Stimulated activated CD4-positive, alpha-beta T cell treated with anti-CD3 and anti-CD28 coated beads, Interleukin-15, amount 100 ng/mL, for 24 hours (primary cell): Measurements from ENCODE around the gene KCNQ2.
"Not testable (repeated sequence)": the region's sequence is repeated elsewhere in the genome, so short reads cannot be mapped to it uniquely, and the experiment has no call there.

Source experiments
- DNase-seq: peaks from one replicate; pipeline ENCODE4 v3.0.0-alpha.2; 2020

Gene KCNQ2

DNA sequence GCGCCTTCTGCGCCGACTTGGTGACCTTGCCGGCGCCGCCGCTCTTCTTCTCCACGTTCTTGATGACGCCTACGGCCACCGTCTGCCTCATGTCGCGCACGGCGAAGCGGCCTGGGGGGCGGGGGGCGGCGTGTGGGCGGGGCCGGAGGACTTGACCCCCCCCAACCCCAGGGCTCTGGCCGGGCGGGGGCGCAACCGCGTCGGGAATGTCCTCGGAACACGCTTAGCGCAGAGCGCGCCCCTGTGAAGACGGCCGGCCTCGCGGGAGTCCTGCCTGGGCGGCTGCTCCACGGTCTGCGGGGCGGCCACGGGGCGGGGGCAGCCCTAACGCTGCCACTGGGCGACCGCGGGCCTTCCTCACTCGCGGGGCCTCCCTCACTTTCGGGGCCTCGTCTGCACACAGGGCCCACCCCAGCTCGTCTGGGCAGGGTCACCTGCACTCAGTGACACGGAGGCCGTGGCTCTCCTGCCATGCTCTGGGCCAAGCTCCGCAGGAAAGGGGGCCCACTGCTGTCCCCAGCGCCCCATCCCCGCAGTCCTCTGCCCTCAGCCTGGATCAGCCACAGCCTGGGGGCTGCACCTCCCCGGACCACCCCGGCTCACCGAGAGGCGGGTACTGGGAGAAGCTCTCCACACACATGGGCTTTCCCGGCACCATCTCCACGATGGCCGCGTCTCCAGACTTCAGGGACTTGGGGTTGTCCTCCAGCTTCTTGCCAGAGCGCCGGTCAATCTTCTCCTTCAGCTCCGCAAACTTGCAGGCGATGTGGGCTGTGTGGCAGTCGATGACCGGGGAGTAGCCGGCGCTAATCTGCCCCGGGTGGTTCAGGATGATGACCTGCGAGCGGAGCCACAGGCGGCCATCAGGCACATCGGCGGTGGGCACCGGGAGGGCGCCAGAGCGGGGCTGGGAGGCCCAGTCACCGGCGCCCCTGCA, 16.1 kb upstream of the KCNQ2 start:
- DNase-seq = no peak

DNA sequence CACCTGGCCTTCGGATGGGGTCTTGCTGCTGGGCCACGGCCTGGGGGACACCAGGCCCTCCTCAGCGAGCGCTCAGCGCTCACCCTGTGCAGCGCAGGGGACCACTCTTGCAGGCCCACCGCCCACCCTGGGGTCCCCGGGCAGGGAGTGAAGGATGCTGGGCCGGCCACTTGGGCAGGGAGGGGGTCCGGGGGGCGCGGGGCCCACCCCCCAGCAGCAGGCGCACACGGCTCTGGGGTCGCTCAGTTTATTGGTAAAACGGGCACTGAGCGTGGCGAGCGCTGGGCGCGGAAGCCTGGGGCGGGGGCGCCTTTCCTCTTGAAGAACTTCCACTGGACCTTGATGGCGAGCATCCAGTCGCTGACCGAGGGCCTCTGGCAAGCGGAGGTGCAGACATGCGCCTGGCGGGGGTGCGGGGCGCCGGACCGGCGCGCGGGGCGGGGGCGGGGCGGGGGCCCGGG, 15.4 kb upstream of the KCNQ2 start:
- no peak for DNase-seq

GRCh38 chr20:63487116-63487764, 14.8 kb upstream of the KCNQ2 start:
- no peak for DNase-seq

DNA sequence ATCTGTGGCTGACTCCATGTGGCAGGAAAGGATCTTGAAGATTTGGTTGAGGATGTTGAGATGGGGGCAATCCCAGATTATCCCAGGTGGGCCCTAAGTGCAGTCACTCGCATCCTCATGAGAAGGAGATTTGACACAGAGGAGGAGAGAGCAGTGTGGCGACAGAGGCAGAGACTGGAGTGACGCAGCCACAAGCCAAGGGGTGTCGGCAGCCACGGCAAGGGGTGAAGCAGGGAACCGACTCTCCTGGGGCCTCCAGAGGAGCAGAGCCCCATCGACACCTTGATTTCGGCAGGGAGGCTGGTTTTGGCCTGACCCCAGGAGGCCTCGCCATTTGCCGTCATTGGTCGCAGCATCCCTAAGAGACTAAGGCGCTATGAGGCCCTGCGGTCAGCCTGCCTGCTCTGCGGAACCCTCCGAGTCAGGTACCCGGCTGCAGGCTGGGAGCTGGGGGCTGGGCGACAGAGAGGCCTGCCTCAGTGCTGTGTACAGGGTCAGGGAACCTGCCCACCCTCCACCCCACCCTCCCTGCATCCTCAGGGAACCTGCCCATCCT, 13.9 kb upstream of the KCNQ2 start:
- no peak for DNase-seq

DNA sequence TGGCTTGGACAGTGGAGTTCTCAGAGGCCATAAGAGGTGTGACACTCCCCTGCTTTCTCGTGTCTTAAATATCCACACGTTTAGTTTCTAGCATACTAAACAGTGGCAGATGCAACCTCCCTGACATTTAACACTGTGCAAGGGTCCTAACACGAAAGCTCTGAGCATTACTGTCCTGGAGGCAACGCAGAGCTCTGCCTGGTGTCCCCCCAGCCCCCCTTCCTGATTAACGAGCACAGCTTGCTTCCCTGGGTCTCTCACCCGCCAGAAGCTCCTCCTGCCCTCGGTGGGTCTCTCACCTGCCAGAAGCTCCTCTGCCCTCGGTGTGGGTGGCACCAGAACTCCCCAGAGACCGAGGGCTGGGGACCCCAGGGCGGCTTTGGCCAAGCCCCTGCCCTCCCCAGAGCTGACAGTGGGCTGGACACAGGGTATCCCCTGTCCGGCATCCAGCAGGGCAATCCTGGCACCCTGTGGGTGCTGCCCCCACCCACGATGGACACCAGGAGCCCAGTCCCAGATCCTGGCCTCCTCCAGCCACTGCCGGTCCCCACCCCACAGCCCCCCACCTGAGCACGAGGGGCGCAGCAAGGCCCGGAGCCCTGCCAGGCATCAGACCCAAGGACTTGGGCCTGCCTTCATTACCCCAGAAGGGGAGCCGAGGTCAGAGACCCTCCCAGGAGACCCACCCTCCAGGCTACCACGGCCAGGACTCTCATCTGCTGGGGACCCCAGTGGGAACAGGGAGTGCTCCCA, 12.4 kb upstream of the KCNQ2 start:
- no peak for DNase-seq

DNA sequence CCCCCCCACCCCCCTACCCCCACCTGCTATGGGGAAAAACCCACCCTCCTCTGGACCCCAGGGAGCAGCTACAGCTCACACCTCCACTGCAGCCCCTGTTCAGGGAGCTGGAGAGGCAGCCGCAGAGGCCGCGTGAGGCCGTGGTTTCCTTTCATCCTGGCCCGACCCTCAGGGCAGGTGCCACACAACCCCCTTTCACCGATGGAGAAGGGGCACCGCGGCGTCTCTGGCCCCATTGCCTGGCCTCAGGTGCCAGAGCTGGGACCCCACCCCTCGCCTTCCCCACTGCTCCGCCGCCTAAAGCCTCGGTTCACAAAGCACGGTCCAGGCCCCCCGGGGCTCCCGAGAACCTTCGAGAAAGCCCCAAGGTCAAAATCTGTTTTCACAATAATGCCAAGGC, 11.8 kb upstream of the KCNQ2 start:
- DNase-seq = no peak

DNA sequence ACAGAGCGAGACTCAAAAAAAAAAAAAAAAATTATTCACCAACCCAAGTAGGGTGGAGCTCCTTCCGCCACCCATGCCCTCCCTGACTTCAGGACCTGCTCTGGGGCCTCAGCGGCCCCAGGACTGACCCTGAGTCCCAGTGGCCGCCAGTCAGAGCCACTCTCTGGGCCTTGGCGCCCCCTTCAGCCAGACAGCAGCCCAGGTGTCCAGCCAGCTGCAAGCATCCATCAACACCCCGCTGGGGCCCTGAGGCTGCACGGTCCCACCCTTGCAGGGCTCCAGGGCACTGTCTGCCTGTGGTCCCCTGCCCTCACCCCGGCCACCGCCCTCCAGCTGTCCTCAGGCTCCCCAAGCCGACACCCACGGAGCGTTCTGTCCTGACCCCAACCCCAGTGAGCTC, 11.4 kb upstream of the KCNQ2 start:
- no peak for DNase-seq

DNA sequence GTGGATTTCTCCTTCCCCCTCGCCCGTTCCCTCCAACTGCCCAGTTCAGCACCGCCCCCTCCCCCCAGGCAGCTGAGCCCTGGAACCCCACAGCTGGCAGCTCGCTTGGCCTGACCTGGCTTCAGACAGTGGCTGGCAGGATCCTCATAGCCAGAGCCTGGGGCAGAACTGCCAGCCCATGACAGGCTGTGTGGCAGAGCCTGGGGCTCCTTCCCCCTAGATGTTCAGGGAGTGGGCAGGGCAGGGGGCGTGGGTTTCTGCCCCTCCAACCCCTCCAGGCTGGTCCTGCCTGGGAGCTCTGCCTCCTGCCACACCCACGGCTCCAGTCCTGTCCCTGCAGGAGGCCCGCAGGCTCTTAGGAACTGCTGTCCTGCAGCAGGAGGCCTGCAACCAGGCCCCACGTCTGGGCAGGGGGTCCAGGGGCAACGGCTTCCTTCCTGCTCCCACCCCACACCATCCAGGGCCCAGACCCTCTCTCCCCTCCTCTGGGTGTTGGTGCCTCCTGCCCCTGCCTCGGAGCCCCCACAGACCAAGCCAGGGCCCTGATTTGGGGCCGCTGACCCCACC, 9.6 kb upstream of the KCNQ2 start:
- DNase-seq = no peak

GRCh38 chr20:63481503-63481902, 9.0 kb upstream of the KCNQ2 start:
- no peak for DNase-seq

DNA sequence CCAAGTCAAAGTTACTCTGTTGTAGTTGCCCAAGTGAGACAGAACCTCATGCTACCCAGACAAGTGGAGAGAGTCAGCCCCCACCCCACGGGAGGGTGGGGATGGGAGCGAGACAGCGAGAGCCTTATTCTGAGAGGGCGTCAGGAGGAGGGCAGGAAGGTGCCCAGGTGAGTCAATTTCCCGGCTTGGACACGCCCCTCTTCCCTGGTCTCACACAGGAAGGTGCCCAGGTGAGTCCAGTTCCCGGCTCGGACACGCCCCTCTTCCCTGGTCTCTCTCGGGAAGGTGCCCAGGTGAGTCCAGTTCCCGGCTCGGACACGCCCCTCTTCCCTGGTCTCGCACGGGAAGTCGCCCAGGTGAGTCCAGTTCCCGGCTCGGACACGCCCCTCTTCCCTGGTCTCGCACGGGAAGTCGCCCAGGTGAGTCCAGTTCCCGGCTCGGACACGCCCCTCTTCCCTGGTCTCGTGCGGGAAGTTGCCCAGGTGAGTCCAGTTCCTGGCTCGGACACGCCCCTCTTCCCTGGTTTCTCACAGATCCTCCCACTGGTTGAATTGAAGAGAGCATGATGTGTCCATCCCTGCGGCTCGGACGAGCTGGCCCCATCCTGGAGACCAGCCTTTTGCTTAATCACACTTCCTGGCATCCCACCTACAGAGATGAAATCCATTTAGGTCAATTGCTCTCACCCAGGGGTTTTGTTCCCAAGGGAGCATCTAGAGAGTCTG, 7.4 kb upstream of the KCNQ2 start:
- DNase-seq = not testable (repeated sequence)

GRCh38 chr20:63478346-63479302, 6.2 kb upstream of the KCNQ2 start:
- DNase-seq = no peak

DNA sequence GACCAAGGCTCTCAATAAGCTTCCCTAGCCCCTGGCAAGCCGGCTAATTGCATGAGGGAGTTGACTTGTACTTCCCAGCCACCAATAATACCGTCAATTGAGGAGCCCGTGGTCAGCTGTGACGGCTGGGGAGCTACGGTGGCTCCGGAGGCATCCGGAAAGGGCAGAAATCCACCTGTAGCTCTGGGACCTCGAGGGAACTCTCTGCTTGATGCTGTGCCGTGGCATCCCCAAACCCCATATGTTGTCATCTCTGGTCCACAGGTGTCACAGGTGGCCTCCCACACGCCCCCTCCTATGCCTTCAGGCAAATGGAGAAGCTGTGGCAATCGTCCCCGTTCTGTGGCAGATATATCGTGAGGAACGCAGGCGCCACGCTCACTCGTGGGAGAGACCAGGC, 5.5 kb upstream of the KCNQ2 start:
- no peak for DNase-seq

- no peak for DNase-seq
Measured at GRCh38 chr20:63477061-63477616, 4.7 kb upstream of the KCNQ2 start.

DNA sequence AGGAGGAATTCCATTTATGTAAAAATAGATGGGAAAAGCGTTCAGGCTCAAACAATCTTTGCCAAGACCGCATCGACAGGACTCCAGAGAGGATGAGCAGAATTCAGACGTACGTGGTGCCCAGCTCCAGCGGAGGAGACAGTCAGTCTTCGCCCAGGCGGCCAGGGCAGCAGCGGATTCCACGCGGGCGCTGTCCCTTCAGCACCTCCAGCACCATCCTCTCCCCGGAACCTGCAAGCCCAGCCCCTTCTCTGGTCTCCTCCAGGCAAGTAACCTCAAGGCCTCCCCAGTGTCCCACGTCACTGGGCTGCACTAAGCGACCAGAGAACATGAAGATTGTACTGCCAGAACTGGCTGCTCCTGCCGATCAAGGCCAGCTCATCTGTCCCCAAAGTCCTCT, 2.8 kb upstream of the KCNQ2 start:
- peak; percentile 18 for DNase-seq

DNA sequence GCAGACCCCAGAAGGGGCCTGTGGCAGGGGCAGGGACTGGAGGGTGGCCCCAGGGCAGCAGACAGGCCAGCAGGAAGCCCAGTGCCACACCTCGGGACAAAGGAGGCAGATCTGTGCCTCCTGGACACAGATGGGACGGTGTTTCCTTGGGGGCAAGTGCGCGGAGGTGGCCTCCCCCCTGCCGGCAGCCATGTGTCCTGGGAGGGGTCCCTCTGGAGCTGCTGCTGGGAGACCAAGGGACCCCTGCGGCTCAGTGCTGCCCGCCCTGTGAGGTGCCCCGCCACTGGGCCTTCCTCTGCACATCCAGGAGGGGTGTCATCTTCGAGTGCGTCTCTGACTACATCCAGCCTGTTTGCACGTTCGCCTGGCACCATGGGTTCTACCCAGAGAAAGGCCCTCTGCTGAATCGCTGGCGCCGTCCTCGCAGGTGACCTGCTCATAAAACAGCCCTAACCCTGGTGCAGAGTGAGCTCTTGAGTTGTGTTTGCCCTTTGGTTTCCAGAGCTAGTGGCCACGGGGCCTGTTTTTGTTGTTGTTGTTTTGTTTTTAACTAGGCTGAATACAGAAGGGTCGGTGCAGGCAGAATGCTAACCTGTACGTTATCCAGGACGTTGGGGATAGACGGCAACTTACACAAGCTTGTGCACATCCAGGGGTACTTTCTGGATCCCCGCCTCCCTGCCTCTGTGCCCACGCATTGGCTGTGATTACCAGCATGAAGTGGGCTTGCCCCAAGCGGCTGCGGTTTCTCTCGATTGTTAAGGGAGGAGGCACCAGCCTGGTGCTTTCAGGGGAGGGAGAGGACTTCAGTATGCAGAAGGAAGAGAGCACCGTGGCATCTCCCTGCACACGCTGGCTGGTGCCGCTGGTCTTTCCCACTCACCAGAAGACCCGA, 1.3 kb upstream of the KCNQ2 start:
- DNase-seq = peak; percentile 25

GRCh38 chr20:63472862-63473390, 471 bp upstream of the KCNQ2 start:
- no peak for DNase-seq

GRCh38 chr20:63471717-63471980, 806 bp downstream of the KCNQ2 start:
- no peak for DNase-seq

DNA sequence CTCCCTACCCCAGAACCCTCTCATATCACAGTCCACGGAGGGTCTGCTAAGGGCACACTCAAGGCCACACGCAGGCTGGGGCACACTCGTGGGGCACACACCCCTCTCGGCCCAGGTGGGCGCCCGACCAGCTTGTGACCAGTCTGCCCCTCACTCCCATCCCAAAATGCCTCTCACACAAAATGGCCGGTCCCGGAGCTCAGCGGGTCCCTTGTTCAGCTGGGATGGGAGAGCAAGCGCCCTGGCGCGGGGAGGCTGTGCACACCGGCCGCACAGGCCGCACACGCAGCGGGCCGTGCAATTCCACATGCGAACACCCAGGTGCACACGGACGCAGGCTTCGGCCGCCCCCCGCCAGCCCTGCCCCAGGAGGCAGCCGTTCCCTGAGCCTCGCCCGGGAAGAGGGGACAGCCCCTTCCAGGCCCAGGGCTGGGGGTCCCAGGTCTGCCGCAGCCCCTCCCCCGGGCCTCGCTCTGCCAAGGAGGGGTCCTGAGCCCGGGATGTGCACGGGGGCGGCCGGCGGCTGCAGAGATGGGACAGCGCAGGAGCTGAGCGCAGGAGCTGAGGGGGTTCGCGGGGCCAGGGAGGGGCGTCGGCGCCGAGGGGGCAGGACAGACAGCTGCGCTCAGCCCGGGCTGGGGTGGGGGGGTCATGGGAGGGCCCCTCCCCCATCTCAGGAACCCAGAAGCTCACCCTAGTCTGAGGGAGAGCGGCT, 1.3 kb downstream of the KCNQ2 start:
- no peak for DNase-seq

- DNase-seq = no peak
Measured at GRCh38 chr20:63470410-63470809, 2.0 kb downstream of the KCNQ2 start.
